Pons (tissue), 1 donor: ENCODE data around the gene ZNF223.

Experiments
- DNase-seq: peaks from one replicate; pipeline ENCODE4 v3.0.0-alpha.2; 2016; ENCODE audit warnings: low spot score

ZNF223 gene

GRCh38 chr19:44071824-44072542 is 20.1 kb downstream of the ZNF223 start, which contains the start of gene ZNF284:
Gene ZNF284 (plus strand): TSS chr19:44072159. CDS start chr19:44076390, 4,231 bp downstream.
- DNase-seq: peak; percentile 95

GRCh38 chr19:44072543-44073401 is 20.9 kb downstream of the ZNF223 start:
- DNase-seq: peak; percentile 5

GRCh38 chr19:44076325-44076724 is 24.5 kb downstream of the ZNF223 start:
- DNase-seq: no peak

GRCh38 chr19:44092108-44092507 is 40.3 kb downstream of the ZNF223 start:
- no peak for DNase-seq

- peak; percentile 94 for DNase-seq
These were observed 42.3 kb downstream of the ZNF223 start, which contains the start of gene ZNF224 for GRCh38 chr19:44093931-44094765. Gene ZNF224 (plus strand): TSS chr19:44094361. CDS start chr19:44097874, 3,513 bp downstream.

GRCh38 chr19:44107751-44108150 is 55.9 kb downstream of the ZNF223 start:
- DNase-seq: no peak

GRCh38 chr19:44109458-44109857 is 57.6 kb downstream of the ZNF223 start:
- no peak for DNase-seq

- DNase-seq: peak; percentile 24
These were observed 60.2 kb downstream of the ZNF223 start for GRCh38 chr19:44111910-44112463.

GRCh38 chr19:44112802-44113137 is 60.9 kb downstream of the ZNF223 start:
- no peak for DNase-seq

- peak; percentile 100 for DNase-seq
These were observed 61.4 kb downstream of the ZNF223 start, which contains the start of gene ZNF225 for GRCh38 chr19:44113138-44113783. Gene ZNF225 (plus strand): TSS chr19:44113399. CDS start chr19:44115828, 2,429 bp downstream.

GRCh38 chr19:44113784-44114390 is 62.1 kb downstream of the ZNF223 start:
- DNase-seq: no peak
